HCT116 (cell line): ENCODE results near the gene ZNF648. TPM values are rescaled to one million over a fixed set of nuclear protein-coding genes. Genes with fewer than 3 reads are reported as not detected.

Experiments used
- ATAC-seq: fragments of 200-7000 bp; cut with Tn5 transposase; 2 replicates; pipeline ENCODE4 v1.9.1; 2020; ENCODE audit warnings: mild to moderate bottlenecking, moderate library complexity
- BruUV-seq: library from RNA; stranded (reverse); fragments of 400-500 nt; replicated peaks from 2 replicates; lab custom pipeline; 2021; lab: Mats Ljungman, UMichigan
- CTCF ChIA-PET: fragments of 300-600 bp; sonication (Branson Sonifier 250); formaldehyde crosslinking; loops from one replicate; lab custom pipeline; 2021; ENCODE audit warnings: antibody characterized with exemption; lab: Charles Lee
- POLR2A ChIA-PET: fragments of 300-600, 350-600 bp; sonication (Branson Sonifier 250); formaldehyde crosslinking; loops from one replicate; lab custom pipeline; 2021; ENCODE audit warnings: antibody characterized with exemption; lab: Charles Lee
- RAD21 ChIA-PET, 2 experiments: fragments of 300-600 bp; sonication (Branson Sonifier 250); formaldehyde crosslinking; loops; one replicate each; lab custom pipeline; 2023; ENCODE audit warnings: low total read pairs in 2 of 2; ENCODE audit not compliant: uncharacterized antibody in 2 of 2, unreplicated experiment in 2 of 2, low non-redundant PET in 1 of 2; lab: Charles Lee
- DNase-seq: peaks from one replicate; pipeline ENCODE4 v3.0.0-alpha.2; 2010; ENCODE audit warnings: low read depth, low spot score
- H2AFZ ChIP-seq: fragments of 200-600 bp; shearing (Covaris generic), sonication (generic); 2 replicates; pipeline ENCODE4 v1.6.1; 2017; ENCODE audit warnings: low read depth, mixed run types, mixed read lengths, antibody characterized with exemption, low read length; ENCODE audit not compliant: poor library complexity, severe bottlenecking
- H3K27ac ChIP-seq: 2 replicates; pipeline ENCODE4 v1.5.1; 2012; ENCODE audit warnings: low read depth, low read length
- H3K27me3 ChIP-seq: fragments of 200-600 bp; sonication (generic); 2 replicates; pipeline ENCODE4 v1.6.1; 2016; ENCODE audit warnings: mixed run types, low read length, mixed read lengths; ENCODE audit not compliant: insufficient read depth
- H3K36me3 ChIP-seq, 2 experiments: fragments of 200-500 bp in 1 of 2; fragments of 200-600 bp in 1 of 2; sonication (Bioruptor generic) in 1 of 2; sonication (generic) in 1 of 2; 2 replicates each; pipeline versions ENCODE4 v1.5.1 to v1.6.1; 2014 to 2016; ENCODE audit warnings: low read length in 2 of 2, inconsistent platforms in 1 of 2, mixed read lengths in 1 of 2, mixed run types in 1 of 2; ENCODE audit not compliant: insufficient read depth in 2 of 2, control insufficient read depth in 1 of 2
- H3K4me1 ChIP-seq, 2 experiments: fragments of 200-600 bp in 1 of 2; sonication (generic) in 1 of 2; 2 replicates each; pipeline versions ENCODE4 v1.5.1 to v1.6.1; 2012 to 2017; ENCODE audit warnings: low read length in 2 of 2, inconsistent platforms in 1 of 2, mild to moderate bottlenecking in 1 of 2, mixed read lengths in 1 of 2, mixed run types in 1 of 2, moderate library complexity in 1 of 2; ENCODE audit not compliant: insufficient read depth in 2 of 2, control insufficient read depth in 1 of 2
- H3K4me2 ChIP-seq: fragments of 200-600 bp; sonication (generic); 2 replicates; pipeline ENCODE4 v1.6.1; 2017; ENCODE audit warnings: mixed run types, low read length, mixed read lengths
- H3K4me3 ChIP-seq, 2 experiments: fragments of 200-600 bp in 1 of 2; sonication (generic) in 1 of 2; replicated peaks in 1 of 2; 2 replicates each; pipeline ENCODE4 v1.5.1; 2011 to 2016; ENCODE audit warnings: low read length in 2 of 2, control low read depth in 1 of 2, low read depth in 1 of 2, mild to moderate bottlenecking in 1 of 2, mixed read lengths in 1 of 2, mixed run types in 1 of 2
- H3K79me2 ChIP-seq: fragments of 200-600 bp; sonication (generic); 2 replicates; pipeline ENCODE4 v1.6.1; 2017; ENCODE audit warnings: mild to moderate bottlenecking, mixed run types, low read length, moderate library complexity, mixed read lengths; ENCODE audit not compliant: insufficient read depth
- H3K9ac ChIP-seq: fragments of 200-600 bp; sonication (generic); 2 replicates; pipeline ENCODE4 v1.6.1; 2016; ENCODE audit warnings: low read length, mixed read lengths
- H3K9me2 ChIP-seq: fragments of 200-600 bp; sonication (generic), shearing (Covaris generic); 2 replicates; pipeline ENCODE4 v1.6.1; 2017; ENCODE audit warnings: mixed run types, mild to moderate bottlenecking, moderate library complexity; ENCODE audit not compliant: insufficient read depth
- H3K9me3 ChIP-seq, 2 experiments: fragments of 200-500 bp in 1 of 2; fragments of 200-600 bp in 1 of 2; sonication (Bioruptor generic) in 1 of 2; sonication (generic) in 1 of 2; 2 replicates each; pipeline ENCODE4 v1.6.1; 2014 to 2017; ENCODE audit warnings: low read length in 2 of 2, mixed read lengths in 2 of 2, inconsistent platforms in 1 of 2, low read depth in 1 of 2, mild to moderate bottlenecking in 1 of 2, mixed run types in 1 of 2, moderate library complexity in 1 of 2; ENCODE audit not compliant: control insufficient read depth in 1 of 2, insufficient read depth in 1 of 2
- H4K20me1 ChIP-seq: fragments of 200-600 bp; sonication (generic), shearing (Covaris generic); 2 replicates; pipeline ENCODE4 v1.6.1; 2017; ENCODE audit warnings: mixed run types, mild to moderate bottlenecking, moderate library complexity; ENCODE audit not compliant: insufficient read depth
- CEBPB ChIP-seq: IDR thresholded peaks from 2 replicates; pipeline ENCODE4 v1.6.1; 2012; ENCODE audit warnings: low read depth
- EGR1 ChIP-seq: IDR thresholded peaks from 2 replicates; pipeline ENCODE4 v1.6.1; 2012; ENCODE audit warnings: low read depth
- EZH2 ChIP-seq: fragments of 200-600 bp; sonication (generic); IDR thresholded peaks from 2 replicates; pipeline ENCODE4 v1.6.1; 2017; ENCODE audit warnings: antibody characterized with exemption, mixed run types
- JUND ChIP-seq: IDR thresholded peaks from 2 replicates; pipeline ENCODE4 v1.6.1; 2012
- POLR2A ChIP-seq: IDR thresholded peaks from 2 replicates; pipeline ENCODE4 v1.7.0; 2011; ENCODE audit warnings: borderline replicate concordance; ENCODE audit not compliant: insufficient read depth, insufficient read length; ENCODE audit errors: extremely low read depth
- POLR2AphosphoS5 ChIP-seq: IDR thresholded peaks from 2 replicates; pipeline ENCODE4 v1.6.1; 2011; ENCODE audit warnings: mild to moderate bottlenecking, low read depth, low read length, moderate library complexity
- RAD21 ChIP-seq: IDR thresholded peaks from 2 replicates; pipeline ENCODE4 v1.6.1; 2012; ENCODE audit warnings: low read depth, mild to moderate bottlenecking
- SRF ChIP-seq: IDR thresholded peaks from 2 replicates; pipeline ENCODE4 v1.6.1; 2012; ENCODE audit warnings: low read depth
- ZNF274 ChIP-seq: fragments of 200-500 bp; sonication (Bioruptor generic); IDR thresholded peaks from 2 replicates; pipeline ENCODE4 v1.6.1; 2014; ENCODE audit warnings: mild to moderate bottlenecking, low read depth, low read length, inconsistent platforms
- intact Hi-C: fragments of 100-400 bp; cut with micrococcal nuclease; formaldehyde crosslinking; loops from 2 replicates; pipeline ENCODE4 v1.10.0; 2022
- total RNA-seq: library from RNA; stranded (reverse); gene quantifications from one replicate; pipeline ENCODE4 v1.2.1, GENCODE V29; 2021; ENCODE audit not compliant: unreplicated experiment
- TF ChIP-seq, protein P1 (sequence below): IDR thresholded peaks from 2 replicates; pipeline ENCODE4 v1.6.1; 2012; ENCODE audit warnings: low read depth
- TF ChIP-seq, protein P2 (sequence below), 3 experiments: fragments of 200-600 bp in 1 of 3; sonication (generic) in 1 of 3; IDR thresholded peaks in 2 of 3; conservative IDR thresholded peaks in 1 of 3; 2 replicates each; pipeline ENCODE4 v1.5.1; 2012 to 2017; ENCODE audit warnings: low read depth in 2 of 3, low read length in 2 of 3, antibody characterized with exemption in 1 of 3, borderline replicate concordance in 1 of 3, control low read depth in 1 of 3, mild to moderate bottlenecking in 1 of 3, mixed read lengths in 1 of 3, mixed run types in 1 of 3, moderate library complexity in 1 of 3; ENCODE audit not compliant: insufficient read depth in 1 of 3
- TF ChIP-seq, protein P3 (sequence below): IDR thresholded peaks from 2 replicates; pipeline ENCODE4 v1.6.1; 2012

Gene ZNF648
- total RNA-seq, 1 experiment from 2014 or later, result 0.57 TPM

DNA sequence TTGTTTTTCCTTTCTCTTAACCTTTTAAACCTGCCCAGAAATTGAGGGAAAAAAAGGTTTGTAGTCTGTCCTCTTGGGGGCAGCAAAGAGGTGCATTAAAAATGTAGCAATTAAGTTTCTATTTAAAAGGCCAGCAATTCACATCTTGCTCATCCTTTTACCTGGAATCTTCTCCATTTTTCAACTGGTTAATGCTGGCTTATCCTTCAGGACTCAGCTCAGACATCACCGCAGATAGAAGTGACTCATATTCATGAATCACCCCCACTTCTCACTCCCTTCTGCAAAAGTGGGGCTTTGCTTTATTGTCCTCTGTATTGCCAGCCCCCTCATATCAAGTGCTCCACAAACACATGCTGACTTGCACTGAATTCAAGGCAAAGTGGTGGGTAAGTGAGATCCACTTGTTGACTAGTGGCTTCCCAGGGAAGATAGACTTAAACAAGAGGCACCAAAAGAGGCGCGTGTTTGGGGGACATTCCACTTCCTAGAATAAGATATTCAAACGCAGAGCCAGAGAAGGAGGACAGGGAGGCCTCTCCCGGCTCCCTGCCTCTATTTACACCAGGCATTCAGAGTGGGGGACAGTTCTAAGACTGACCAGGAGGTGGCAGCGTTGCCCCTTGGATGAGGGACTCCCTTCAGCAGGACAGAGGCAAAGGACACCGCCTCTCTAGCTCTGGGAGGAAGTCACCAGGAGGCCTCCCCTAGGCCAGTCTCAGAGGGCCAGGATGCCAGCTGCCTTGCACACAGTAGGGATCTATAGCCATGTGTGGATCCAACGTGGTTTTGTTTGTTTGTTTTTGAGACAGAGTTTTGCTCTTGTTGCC, 23.2 kb upstream of the ZNF648 start:
- ChIA-PET CTCF (interaction anchor here (0.6 to 2.4 kb wide), 15 partner anchors 12 to 698 kb away, joined by 3 to 31 read pairs (median 4); no protein-coding TSS in a partner anchor), RAD21 (interaction anchor here (0.5 to 1.3 kb wide), 9 partner anchors 17 to 510 kb away, joined by 3 to 8 read pairs (median 4); no protein-coding TSS in a partner anchor), POLR2A (no interaction called here)
- ATAC-seq, result peak; percentile 96
- peak; percentile 67 for DNase-seq
- Histone ChIP-seq H4K20me1 (no peaks in the 10 kb centered on the region), H3K79me2 (no peaks in the 10 kb centered on the region), H3K9me2 (no peaks in the 10 kb centered on the region), H3K36me3 (no peaks in the 10 kb centered on the region), H3K4me2 (peak overlapping the region; percentile 25), H3K27me3 (no peaks in the 10 kb centered on the region), H3K9me3 (no peaks in the 10 kb centered on the region), H2AFZ (peak overlapping the region; percentile 94), H3K27ac (no peak overlapping the region), H3K4me3 (no peak overlapping the region), H3K9ac (no peak overlapping the region), H3K4me1 (peaks cover 0 to 6% of the 10 kb centered on the region in 2 experiments; a peak in 1 of 4 replicates)
- intact Hi-C loops, result loop anchor here (1.0 to 2.0 kb wide), 6 partner anchors 58 to 702 kb away; no protein-coding TSS in a partner anchor
- no TSS peak for BruUV-seq
- no peak for TF ChIP-seq POLR2AphosphoS5
- TF ChIP-seq, protein P1, sequence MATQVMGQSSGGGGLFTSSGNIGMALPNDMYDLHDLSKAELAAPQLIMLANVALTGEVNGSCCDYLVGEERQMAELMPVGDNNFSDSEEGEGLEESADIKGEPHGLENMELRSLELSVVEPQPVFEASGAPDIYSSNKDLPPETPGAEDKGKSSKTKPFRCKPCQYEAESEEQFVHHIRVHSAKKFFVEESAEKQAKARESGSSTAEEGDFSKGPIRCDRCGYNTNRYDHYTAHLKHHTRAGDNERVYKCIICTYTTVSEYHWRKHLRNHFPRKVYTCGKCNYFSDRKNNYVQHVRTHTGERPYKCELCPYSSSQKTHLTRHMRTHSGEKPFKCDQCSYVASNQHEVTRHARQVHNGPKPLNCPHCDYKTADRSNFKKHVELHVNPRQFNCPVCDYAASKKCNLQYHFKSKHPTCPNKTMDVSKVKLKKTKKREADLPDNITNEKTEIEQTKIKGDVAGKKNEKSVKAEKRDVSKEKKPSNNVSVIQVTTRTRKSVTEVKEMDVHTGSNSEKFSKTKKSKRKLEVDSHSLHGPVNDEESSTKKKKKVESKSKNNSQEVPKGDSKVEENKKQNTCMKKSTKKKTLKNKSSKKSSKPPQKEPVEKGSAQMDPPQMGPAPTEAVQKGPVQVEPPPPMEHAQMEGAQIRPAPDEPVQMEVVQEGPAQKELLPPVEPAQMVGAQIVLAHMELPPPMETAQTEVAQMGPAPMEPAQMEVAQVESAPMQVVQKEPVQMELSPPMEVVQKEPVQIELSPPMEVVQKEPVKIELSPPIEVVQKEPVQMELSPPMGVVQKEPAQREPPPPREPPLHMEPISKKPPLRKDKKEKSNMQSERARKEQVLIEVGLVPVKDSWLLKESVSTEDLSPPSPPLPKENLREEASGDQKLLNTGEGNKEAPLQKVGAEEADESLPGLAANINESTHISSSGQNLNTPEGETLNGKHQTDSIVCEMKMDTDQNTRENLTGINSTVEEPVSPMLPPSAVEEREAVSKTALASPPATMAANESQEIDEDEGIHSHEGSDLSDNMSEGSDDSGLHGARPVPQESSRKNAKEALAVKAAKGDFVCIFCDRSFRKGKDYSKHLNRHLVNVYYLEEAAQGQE, result no peak
- no peak for TF ChIP-seq CEBPB
- TF ChIP-seq EGR1, result no peak
- no peak for TF ChIP-seq EZH2
- TF ChIP-seq ZNF274, result no peak
- TF ChIP-seq POLR2A, result no peak
- TF ChIP-seq, protein P2, sequence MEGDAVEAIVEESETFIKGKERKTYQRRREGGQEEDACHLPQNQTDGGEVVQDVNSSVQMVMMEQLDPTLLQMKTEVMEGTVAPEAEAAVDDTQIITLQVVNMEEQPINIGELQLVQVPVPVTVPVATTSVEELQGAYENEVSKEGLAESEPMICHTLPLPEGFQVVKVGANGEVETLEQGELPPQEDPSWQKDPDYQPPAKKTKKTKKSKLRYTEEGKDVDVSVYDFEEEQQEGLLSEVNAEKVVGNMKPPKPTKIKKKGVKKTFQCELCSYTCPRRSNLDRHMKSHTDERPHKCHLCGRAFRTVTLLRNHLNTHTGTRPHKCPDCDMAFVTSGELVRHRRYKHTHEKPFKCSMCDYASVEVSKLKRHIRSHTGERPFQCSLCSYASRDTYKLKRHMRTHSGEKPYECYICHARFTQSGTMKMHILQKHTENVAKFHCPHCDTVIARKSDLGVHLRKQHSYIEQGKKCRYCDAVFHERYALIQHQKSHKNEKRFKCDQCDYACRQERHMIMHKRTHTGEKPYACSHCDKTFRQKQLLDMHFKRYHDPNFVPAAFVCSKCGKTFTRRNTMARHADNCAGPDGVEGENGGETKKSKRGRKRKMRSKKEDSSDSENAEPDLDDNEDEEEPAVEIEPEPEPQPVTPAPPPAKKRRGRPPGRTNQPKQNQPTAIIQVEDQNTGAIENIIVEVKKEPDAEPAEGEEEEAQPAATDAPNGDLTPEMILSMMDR (IDR thresholded peaks at IDR 0.05 in 2 of 3, conservative IDR thresholded peaks at IDR 0.05 in 1 of 3; ENCODE audit: borderline replicate concordance in 1 of 3, insufficient read depth in 1 of 3, low read depth in 2 of 3, low read length in 2 of 3), result peak; percentile 78 to 92 (median 83)
- peak; percentile 98 for TF ChIP-seq RAD21
- TF ChIP-seq, protein P3, sequence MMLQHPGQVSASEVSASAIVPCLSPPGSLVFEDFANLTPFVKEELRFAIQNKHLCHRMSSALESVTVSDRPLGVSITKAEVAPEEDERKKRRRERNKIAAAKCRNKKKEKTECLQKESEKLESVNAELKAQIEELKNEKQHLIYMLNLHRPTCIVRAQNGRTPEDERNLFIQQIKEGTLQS, result no peak
- TF ChIP-seq JUND, result no peak
- no peak for TF ChIP-seq SRF
